WTC11 (cell line): ENCODE data around the gene TSPAN18. TPM values are rescaled to one million over a fixed set of nuclear protein-coding genes. Genes with fewer than 3 reads are reported as not detected.
A peak's percentile ranks its signal among the peaks of the same experiment; 100 is the strongest.

ENCODE experiments used
- ATAC-seq: fragments of 200-7000 bp; cut with Tn5 transposase; 2 replicates; pipeline ENCODE4 v1.10.0; 2021; ENCODE audit warnings: mild to moderate bottlenecking, moderate library complexity
- CTCF ChIA-PET: fragments of 300-600 bp; sonication (Branson Sonifier 250); formaldehyde crosslinking; loops from one replicate; lab custom pipeline; 2021; ENCODE audit warnings: antibody characterized with exemption; lab: Charles Lee
- POLR2A ChIA-PET: fragments of 350-600 bp; sonication (Branson Sonifier 250); formaldehyde crosslinking; loops from one replicate; lab custom pipeline; 2021; ENCODE audit warnings: antibody characterized with exemption; lab: Charles Lee
- DNase-seq: peaks from one replicate; pipeline ENCODE4 v3.0.0; 2021; ENCODE audit warnings: low spot score
- H3K27ac Mint-ChIP-seq: 2 replicates; pipeline ENCODE4 v1.8.0; 2021; ENCODE audit warnings: mixed read lengths
- H3K27me3 Mint-ChIP-seq: 2 replicates; pipeline ENCODE4 v1.8.0; 2021; ENCODE audit warnings: low read depth, mild to moderate bottlenecking, moderate library complexity, mixed read lengths
- H3K36me3 Mint-ChIP-seq: 2 replicates; pipeline ENCODE4 v1.8.0; 2021; ENCODE audit warnings: mixed read lengths
- H3K4me1 Mint-ChIP-seq: 2 replicates; pipeline ENCODE4 v1.8.0; 2022; ENCODE audit warnings: mixed read lengths
- H3K4me3 Mint-ChIP-seq: 2 replicates; pipeline ENCODE4 v1.8.0; 2021; ENCODE audit warnings: mild to moderate bottlenecking, moderate library complexity, mixed read lengths
- H3K9me3 Mint-ChIP-seq: 2 replicates; pipeline ENCODE4 v1.8.0; 2021; ENCODE audit warnings: mixed read lengths
- AR ChIP-seq: fragments of 250-450 bp; sonication (Bioruptor Pico); IDR thresholded peaks from 2 replicates; pipeline ENCODE4 v1.9.0; 2021; ENCODE audit warnings: mild to moderate bottlenecking
- ATF2 ChIP-seq: sonication (generic); formaldehyde crosslinking; IDR thresholded peaks from 2 replicates; pipeline ENCODE4 v1.8.1; 2022; ENCODE audit warnings: low read depth, missing genetic modification reagents, borderline replicate concordance
- ATF3 ChIP-seq: sonication (generic); formaldehyde crosslinking; conservative IDR thresholded peaks from 2 replicates; pipeline ENCODE4 v1.8.1; 2022; ENCODE audit warnings: mild to moderate bottlenecking, missing genetic modification reagents
- CREB1 ChIP-seq: sonication (generic); formaldehyde crosslinking; IDR thresholded peaks from 2 replicates; pipeline ENCODE4 v1.8.0; 2023; ENCODE audit warnings: mild to moderate bottlenecking, missing genetic modification reagents
- ESRRA ChIP-seq: sonication (generic); formaldehyde crosslinking; IDR thresholded peaks from 2 replicates; pipeline ENCODE4 v1.8.1; 2022; ENCODE audit warnings: mild to moderate bottlenecking, missing genetic modification reagents, borderline replicate concordance
- ETV6 ChIP-seq: sonication (generic); formaldehyde crosslinking; IDR thresholded peaks from 2 replicates; pipeline ENCODE4 v1.8.1; 2022; ENCODE audit warnings: mild to moderate bottlenecking, missing genetic modification reagents
- IRF1 ChIP-seq: sonication (generic); formaldehyde crosslinking; IDR thresholded peaks from 2 replicates; pipeline ENCODE4 v1.8.0; 2023; ENCODE audit warnings: missing genetic modification reagents
- MAX ChIP-seq: sonication (generic); formaldehyde crosslinking; IDR thresholded peaks from 2 replicates; pipeline ENCODE4 v1.8.0; 2022; ENCODE audit warnings: mild to moderate bottlenecking, missing genetic modification reagents
- NFE2L1 ChIP-seq: sonication (generic); formaldehyde crosslinking; IDR thresholded peaks from 2 replicates; pipeline ENCODE4 v1.8.1; 2023; ENCODE audit warnings: missing genetic modification reagents
- OVOL2 ChIP-seq: fragments of 250-450 bp; sonication (Bioruptor Pico); IDR thresholded peaks from 2 replicates; pipeline ENCODE4 v1.9.0; 2021; ENCODE audit warnings: mild to moderate bottlenecking, borderline replicate concordance
- PRDM15 ChIP-seq: sonication (generic); formaldehyde crosslinking; IDR thresholded peaks from 2 replicates; pipeline ENCODE4 v1.8.0; 2022; ENCODE audit warnings: missing genetic modification reagents
- STAT6 ChIP-seq: sonication (generic); formaldehyde crosslinking; conservative IDR thresholded peaks from 2 replicates; pipeline ENCODE4 v1.8.1; 2023; ENCODE audit warnings: mild to moderate bottlenecking, low read depth, missing genetic modification reagents, moderate library complexity
- TEAD4 ChIP-seq: sonication (generic); formaldehyde crosslinking; IDR thresholded peaks from 2 replicates; pipeline ENCODE4 v1.8.0; 2022; ENCODE audit warnings: mild to moderate bottlenecking, missing genetic modification reagents
- ZNF138 ChIP-seq: sonication (generic); formaldehyde crosslinking; conservative IDR thresholded peaks from 2 replicates; pipeline ENCODE4 v1.8.1; 2022; ENCODE audit warnings: mild to moderate bottlenecking, moderate library complexity, missing genetic modification reagents
- ZNF263 ChIP-seq: sonication (generic); formaldehyde crosslinking; IDR thresholded peaks from 2 replicates; pipeline ENCODE4 v1.8.1; 2022; ENCODE audit warnings: low read depth, mild to moderate bottlenecking, moderate library complexity, missing genetic modification reagents
- ZNF425 ChIP-seq: fragments of 250-450 bp; sonication (Bioruptor Pico); conservative IDR thresholded peaks from 2 replicates; pipeline ENCODE4 v1.9.0; 2021; ENCODE audit warnings: mild to moderate bottlenecking
- ZNF671 ChIP-seq: fragments of 250-450 bp; sonication (Bioruptor Pico); IDR thresholded peaks from 2 replicates; pipeline ENCODE4 v1.8.0; 2021; ENCODE audit warnings: mild to moderate bottlenecking
- total RNA-seq: library from RNA; stranded (reverse); gene quantifications from 3 replicates; pipeline ENCODE4 v1.2.3, GENCODE V29; 2021

The TSPAN18 gene
- total RNA-seq, 1 experiment from 2014 or later, result 44.7 TPM

GRCh38 chr11:44823006-44823405 lies 96.2 kb downstream of the TSPAN18 start:
- Mint-ChIP-seq H3K4me3 (no peak overlapping the region), H3K27ac (no peak overlapping the region), H3K4me1 (peaks cover 41% of the 10 kb centered on the region), H3K9me3 (peaks cover 8% of the 10 kb centered on the region), H3K36me3 (peaks cover 12% of the 10 kb centered on the region), H3K27me3 (peaks cover 23% of the 10 kb centered on the region)
- ChIA-PET POLR2A (no interaction called here), CTCF (interaction anchor here (0.9 to 5.3 kb wide), 28 partner anchors 9 to 201 kb away, joined by 3 to 36 read pairs (median 5); no protein-coding TSS in a partner anchor)
- peak; percentile 18 for ATAC-seq
- peak; percentile 51 for DNase-seq
- no peak for TF ChIP-seq ATF2 (CRISPR knock-in tag)
- TF ChIP-seq CREB1 (CRISPR knock-in tag), result no peak
- TF ChIP-seq PRDM15, result no peak
- TF ChIP-seq ZNF425, result no peak
- no peak for TF ChIP-seq ESRRA
- TF ChIP-seq ATF3 (CRISPR knock-in tag), result no peak
- no peak for TF ChIP-seq ZNF138 (CRISPR knock-in tag)
- no peak for TF ChIP-seq ZNF263 (CRISPR knock-in tag)
- no peak for TF ChIP-seq OVOL2 (CRISPR knock-in tag)
- TF ChIP-seq ETV6 (CRISPR knock-in tag), result no peak
- TF ChIP-seq AR (CRISPR knock-in tag), result no peak
- no peak for TF ChIP-seq IRF1 (CRISPR knock-in tag)
- TF ChIP-seq STAT6 (CRISPR knock-in tag), result no peak
- no peak for TF ChIP-seq ZNF671 (CRISPR knock-in tag)
- no peak for TF ChIP-seq TEAD4 (CRISPR knock-in tag)
- no peak for TF ChIP-seq NFE2L1 (CRISPR knock-in tag)
- no peak for TF ChIP-seq MAX (CRISPR knock-in tag)
